Raji (cell line): ENCODE data around the gene ZNF219.

Source experiments
- POLR2A ChIP-seq: IDR thresholded peaks from 2 replicates; pipeline ENCODE4 v1.6.1; 2011; ENCODE audit warnings: low read depth, low read length, control low read depth; ENCODE audit not compliant: insufficient read depth

The ZNF219 gene

DNA sequence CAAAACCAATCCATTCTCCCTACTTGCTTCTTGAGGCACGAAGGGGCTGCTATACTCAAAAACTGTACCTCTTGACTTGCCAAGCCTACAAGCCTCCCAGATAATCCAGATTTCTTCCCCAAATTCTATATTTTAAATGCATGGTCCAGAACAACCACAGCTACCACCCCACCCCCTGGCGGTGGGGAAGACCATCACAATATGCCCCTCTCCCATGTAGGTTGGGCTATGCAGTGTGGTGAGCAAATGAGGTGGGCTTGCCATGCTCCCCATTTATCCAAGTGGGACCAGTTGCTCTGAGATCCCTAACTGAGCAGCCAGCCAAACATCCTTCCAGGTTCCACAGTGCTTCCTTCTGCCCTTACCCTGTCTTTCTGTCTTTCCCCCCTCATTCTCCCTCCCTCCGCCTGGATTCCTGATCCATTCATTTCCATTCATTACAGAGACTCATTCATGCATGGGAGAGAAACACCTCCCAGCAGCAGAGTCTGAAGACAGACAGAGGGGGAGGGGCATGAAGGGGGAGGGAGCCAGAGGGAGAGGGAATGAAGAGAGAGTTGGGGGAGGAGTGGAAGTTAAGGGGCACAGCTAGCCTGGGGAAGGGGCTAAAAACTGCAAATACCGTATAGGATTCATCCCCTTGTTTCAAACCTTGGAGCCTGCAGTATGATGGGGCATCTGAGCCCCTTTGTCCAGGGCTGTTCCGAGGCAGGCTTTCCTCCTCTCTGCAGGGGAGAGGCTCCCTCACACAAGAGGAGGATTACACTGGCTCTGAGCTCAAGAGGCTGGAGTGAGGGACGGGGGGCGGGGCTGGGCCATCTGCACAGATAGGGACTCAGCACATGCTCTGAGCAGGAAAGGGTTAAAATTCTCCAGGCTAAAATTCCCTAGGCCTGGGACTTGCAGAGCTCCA is 4.4 kb downstream of the ZNF219 start:
- TF ChIP-seq POLR2A: no peak

DNA sequence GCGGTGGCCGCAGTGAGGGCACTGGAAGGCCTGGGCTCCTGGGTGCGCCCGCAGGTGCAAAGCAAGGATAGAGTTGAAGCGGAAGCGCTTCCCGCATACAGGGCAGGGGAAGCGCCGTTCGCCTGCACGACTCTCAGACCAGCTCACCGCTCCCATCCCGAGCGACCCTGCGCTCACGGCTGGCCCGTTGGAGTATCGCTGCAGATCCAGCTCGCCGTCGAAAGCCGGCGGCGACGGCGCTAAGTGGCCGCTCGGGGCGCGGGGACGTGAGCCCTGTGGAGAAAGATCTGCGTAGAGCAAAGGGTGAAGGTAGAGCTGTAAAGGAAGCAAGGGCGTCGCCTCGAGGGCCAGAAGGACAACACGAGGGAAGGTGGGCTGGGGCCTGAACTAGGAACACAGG is 5.4 kb downstream of the ZNF219 start:
- no peak for TF ChIP-seq POLR2A

DNA sequence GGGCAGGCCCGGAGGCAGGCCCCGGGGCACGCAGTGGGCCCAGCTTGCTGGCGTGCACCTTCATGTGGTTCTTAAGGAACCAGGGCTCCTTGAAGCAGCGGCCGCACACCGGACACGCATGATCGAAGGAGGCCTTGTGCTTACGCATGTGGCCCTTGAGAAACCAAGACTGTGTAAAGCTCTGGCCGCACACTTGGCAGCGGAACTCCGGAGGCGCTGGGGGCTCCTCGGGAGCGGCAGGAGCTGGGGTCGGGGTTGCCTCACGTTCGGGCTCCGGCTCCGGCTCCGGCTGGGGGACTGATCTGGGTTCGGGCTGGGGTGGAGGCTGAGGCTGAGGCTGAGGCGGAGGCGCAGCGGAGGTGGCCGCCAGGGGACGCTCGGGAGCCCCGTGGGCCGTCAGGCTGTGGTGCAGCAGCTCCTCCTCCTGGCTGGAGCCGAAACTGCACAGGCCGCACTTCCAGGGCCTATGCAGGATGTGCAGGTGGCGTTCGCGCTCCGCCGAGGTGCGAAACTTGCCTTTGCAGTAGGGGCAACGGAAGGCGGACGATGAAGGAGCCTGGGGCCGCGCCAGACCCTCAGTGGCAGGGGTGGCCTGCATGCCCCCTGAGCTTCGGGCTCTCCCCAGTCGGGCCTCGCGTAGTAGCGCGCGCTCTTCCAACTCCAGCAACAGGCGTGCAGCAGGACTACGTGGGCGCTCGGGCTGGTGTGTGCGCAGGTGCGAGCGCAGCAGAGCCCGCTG is 6.0 kb downstream of the ZNF219 start:
- no peak for TF ChIP-seq POLR2A

DNA sequence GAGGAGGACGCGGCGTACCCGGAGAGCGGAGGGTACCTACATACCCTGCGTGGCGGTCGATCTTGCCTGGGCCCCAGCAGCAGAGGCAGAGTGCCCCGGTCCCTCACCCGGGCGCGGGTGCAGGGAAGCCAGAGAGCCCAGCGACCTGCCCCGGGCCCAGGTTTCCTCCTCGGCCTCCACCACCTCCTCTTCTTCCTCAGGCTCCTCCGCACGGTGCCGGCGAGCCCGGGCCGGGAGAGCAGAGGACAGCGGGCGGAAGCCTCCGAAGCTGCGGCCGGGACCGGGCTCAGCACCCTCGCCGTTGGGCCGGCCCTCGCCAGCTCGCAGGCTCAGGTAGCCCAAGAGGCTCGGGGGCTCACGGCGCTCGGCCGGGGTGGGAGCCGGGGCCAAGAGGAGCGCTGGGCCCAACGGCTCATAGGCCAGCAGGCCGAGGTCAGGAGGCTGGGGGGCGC is 6.6 kb downstream of the ZNF219 start:
- no peak for TF ChIP-seq POLR2A

DNA sequence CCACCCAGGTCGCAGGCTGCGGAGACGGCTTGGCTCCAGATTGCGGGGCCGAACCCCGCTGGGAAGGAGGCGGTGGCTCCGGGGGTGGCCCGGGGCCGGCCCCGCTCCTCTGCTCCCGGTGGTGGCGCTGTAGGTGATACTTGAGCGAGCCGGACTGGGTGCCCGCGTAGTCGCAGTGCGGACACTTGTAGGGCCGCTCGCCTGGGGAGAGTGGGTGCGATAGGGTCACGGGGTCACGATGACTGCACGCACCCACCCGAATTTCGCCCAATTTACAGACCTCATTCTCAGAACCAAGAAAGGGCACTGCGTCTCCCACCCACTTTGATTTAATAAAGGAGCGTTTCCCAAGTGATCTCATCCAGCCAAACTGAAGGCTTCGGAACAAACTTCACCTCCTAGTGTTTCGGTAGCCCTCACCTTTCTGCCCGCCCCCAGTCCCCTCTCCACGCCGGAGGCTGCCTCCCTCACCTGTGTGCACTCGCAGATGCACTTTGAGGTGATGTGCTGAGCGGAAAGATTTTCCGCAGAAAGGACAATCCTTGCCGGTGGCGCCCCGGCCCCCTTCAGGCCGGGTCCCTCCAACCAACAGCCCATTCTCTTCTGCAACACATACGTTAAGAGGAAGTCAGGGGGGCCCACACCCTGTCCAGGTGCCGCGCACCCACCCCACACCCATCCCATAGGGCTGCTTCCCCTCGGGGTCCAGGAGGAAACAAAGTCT is 7.4 kb downstream of the ZNF219 start:
- no peak for TF ChIP-seq POLR2A

DNA sequence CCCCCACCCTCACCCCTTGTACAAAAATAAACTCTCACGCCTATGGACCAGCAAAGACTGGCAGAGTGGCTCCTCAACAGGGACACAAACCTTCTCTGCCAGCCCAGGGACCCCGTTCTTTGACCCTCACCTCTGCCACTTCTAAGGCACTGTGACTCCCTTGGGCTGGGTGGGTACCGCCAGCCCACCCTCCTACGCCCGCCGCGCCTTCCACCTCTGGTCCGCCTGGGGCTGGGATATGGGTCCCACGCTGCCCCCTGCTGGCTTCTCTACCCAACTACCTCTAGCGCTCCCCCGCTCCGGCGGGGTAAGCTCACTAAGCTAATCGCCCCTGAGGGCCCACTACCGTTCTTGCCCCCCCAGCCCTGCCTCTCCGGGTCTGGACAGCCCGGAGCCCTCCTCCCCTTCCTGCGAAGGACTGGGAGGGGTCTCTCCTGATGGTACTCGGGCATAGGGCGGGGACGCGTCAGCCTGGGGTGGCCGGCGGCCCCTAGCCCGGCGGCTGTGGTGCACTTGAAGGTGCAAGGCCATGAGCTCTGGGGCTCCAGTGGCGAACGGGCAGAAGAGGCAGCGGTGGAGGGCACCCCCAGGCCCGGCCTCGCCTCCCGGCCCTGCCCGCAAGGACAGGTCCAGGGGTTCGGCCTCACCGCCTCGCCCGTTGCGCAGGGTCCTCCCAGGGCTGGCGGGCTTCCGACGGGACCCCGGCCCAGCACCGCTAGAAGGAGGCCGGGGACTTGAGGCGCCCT is 8.1 kb downstream of the ZNF219 start:
- no peak for TF ChIP-seq POLR2A

DNA sequence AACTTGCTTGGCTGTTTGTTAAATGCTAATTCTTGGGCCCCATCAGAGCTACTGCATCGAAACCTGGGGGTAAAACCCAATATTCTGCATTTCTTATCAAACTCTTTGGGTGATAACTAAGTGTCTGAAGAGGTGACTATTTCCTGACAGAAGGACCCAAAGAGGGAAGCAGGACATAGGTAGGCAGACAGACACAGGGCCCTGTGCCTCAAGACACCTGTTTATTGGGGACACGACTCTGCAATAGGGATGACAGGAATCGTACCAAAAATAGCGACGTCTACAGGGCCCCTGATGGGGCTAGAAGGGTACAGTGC is 8.6 kb downstream of the ZNF219 start:
- TF ChIP-seq POLR2A: no peak

DNA sequence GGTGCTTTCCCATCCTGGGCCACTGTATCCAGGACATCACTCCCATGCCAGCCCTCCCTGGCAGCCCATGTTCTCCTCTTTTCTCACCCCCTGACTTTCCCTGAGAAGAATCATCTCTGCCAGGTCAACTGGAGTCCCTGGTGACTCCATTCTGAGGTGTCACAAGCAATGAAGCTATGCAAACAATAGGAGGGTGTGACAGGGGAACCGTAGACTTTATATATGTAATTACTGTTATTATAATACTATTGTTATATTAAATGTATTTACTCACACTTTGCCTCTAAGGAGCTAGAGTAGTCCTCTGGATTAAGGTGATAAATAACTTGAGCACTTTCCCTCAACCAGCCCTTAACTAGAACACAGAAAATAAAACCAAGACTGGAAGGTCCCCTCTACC is 9.2 kb downstream of the ZNF219 start:
- no peak for TF ChIP-seq POLR2A

DNA sequence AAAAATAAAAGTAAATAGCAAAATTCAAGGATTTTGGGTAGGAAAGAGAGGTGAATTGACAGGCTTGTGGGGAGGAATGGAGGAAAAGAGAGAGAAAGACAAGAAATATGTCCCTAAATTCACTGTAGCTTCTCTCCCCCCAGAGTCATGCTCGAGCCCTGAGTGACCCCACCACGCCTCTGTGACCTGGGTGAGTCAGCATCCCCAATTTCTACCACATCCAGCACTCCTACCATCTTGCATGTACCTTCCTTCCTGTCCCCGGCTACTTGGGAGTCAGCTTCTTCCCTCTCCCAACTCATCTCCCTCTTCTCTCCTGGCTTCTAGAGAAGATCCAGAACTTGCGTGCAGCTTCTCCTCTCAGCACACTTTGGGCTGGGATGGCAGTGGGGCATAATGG is 9.8 kb downstream of the ZNF219 start:
- TF ChIP-seq POLR2A: no peak

DNA sequence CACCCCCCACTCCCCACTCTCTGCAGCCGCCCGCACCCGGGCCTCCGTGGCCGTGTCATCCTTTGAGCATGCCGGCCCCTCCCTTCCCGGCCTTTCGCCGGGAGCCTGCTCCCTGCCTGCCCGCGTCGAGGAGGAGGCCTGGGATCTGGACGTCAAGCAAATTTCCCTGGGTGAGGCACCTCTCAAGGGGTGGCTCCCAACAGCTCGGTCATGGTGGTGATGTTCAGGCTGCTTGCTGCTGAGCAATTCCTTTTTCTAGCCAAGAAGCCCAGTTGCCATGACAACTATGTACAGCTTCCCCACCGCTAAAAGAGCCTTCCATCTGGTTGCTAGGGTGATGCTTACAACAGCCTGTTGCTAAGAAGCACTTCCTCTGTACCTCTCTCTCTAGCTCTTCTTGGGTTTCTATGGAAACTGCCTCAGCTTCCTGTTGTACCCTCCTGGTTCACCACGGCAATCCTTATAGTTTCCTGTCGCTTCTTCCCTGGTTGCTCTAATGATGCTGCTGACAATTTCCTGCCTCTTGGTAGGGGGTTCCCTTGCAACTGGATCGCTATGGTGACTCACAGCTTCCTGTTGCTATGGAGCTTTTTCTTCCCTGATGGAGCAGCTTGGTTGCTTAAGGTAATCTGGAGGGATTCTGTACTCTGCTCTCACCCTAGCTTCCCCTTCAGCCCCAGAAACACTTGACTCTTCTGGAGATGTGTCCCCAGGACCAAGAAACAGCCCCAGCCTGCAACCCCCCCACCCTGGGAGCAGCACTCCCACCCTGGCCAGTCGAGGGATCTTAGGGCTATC is 11.0 kb downstream of the ZNF219 start:
- no peak for TF ChIP-seq POLR2A

DNA sequence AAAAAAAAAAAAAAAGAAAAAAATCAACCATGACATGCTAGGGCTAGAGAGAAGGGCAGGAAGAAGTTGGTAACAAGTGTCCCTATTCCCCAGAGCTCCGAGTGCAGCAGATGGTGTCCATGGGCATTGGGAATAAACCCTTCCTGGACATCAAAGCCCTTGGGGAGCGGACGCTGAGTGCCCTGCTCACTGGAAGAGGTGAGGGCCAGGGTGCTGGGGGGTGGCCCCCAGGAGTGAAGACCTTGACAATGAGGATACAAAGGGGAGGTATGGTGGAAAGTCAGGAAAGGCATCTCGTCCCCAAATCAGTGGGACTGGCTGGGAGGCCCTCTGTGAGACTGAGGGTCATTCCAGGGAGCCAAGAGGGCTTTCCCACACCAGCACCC is 11.6 kb downstream of the ZNF219 start:
- no peak for TF ChIP-seq POLR2A

DNA sequence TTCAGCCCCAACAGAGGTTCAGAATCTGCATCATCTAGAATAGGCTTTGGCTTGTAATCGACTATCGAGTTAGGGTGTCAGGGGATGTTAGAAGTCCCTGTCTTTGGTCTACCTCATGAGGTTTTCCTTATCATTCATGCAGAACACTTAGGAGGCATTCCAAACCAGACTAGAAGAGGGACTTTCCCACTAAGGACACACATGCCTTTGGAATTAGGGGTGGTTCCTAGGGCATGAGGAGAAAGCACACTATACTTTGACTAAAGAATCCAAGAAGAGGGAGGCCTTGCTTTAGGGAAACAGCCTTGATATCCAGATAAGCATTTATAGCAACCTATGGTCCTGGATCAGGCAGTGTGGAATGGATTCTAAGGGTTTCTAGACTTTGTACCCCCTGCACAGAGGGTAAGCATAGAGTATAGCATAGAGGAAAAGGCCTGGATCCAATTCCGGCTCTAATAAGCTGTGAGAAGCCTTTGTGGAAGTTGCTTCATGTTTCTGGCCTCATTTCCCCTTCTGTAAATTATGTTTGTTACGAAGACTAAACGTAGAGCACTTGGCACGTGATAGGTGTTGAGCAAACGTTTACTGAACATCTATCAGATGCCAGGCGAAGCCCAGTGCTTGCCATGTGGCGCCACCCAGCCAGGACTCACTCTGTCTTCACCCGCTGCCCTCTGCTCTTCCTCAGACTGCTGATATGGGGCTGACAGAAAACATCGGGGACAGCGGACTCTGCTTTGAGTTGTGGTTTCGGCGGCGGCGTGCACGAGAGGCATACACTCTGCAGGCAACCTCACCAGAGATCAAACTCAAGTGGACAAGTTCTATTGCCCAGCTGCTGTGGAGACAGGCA is 13.2 kb downstream of the ZNF219 start:
- no peak for TF ChIP-seq POLR2A

DNA sequence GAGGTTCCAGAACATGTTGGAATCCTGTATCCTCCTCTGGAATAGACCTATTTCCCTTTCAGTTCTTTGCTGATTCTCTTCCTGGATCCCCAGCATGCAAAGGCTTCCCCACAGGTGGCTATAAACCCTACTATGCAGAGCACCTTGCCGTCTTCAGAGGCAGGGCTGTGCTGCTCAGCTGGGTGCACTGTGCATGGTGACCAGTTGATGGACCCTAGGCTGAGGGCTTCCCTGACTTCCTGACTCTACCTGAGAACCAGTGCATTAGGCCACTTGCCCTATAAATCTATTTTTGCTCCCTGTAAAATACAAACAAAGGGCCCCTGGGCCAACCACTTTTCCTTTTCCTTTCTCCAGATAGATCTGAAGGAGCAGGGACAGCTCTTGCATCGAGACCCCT is 14.1 kb downstream of the ZNF219 start:
- no peak for TF ChIP-seq POLR2A
